IPS DF 4.7 (cell line): Measurements from ENCODE around the gene LARP1.

Experiments used
- DNase-seq: peaks from one replicate; pipeline ENCODE4 v3.0.0-alpha.2; 2013; ENCODE audit warnings: low spot score; ENCODE audit errors: extremely low read depth

LARP1 gene

GRCh38 chr5:154857530-154858296 is 102.5 kb downstream of the LARP1 start:
- no peak for DNase-seq

GRCh38 chr5:154858297-154858971 is 103.3 kb downstream of the LARP1 start, which contains the start of gene CNOT8:
Gene CNOT8 (plus strand): TSS chr5:154858627. CDS start chr5:154863279, 4,652 bp downstream.
- DNase-seq: no peak

DNA sequence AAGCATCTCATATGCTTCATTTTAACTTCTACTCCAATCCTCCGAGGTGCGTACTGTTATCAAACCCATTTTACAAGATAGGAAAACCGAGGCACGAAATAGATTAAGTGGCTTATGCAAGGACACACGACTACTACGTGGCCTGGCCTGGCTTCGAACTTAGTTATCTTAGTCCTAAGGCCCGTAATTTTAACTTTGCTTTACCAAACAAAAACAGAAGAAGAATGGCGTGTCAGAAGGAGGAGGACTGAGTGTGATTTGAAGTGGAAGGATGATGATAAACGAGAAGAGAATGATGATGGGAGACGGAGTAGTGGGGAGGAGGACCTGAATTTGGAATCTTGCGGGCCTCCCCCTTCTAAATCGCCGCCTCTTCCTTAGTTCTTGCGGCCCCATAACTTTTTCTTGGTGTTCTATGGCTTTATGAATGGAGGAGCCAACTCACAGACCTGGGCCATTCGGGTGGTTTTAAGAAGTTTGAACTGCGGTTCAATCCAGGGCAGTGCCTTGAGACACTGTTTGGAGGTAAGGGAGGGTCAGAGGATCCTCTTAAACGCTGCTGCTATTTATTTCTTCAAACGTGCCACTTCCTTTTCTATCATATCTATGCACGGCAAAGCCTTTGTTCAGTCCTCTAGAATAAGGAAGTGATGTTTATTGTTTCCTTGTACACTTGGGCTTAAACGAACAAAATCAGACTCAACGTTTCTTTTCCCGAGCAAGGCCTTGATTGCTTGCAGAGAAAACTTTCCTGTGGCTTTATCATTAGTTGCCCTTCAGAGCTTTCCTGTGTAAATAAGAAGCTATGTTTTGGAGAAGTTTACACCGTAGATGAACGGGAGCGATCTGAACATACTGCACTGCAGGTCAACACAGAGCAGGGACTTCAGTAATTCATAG is 104.0 kb downstream of the LARP1 start:
- DNase-seq: no peak

DNA sequence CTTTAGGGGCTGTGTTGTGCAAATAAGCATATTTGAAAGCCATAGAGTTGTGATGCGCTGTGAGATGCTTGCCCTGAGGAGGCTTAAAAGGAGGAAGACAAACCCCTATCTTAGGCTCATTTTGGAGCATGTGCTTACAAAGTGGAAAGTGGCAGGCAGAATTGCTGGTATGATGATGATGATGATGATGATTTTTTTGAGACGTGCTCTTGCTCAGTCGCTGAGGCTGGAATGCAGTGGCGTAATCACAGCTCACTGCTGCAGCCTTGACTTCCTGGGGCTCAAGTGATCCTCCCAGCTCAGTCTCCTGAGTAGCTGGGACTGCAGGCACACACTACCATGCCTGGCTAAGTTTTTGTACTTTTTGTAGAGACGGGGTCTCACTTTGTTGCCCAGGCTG is 104.9 kb downstream of the LARP1 start:
- no peak for DNase-seq

GRCh38 chr5:154860765-154861164 is 105.6 kb downstream of the LARP1 start:
- no peak for DNase-seq

DNA sequence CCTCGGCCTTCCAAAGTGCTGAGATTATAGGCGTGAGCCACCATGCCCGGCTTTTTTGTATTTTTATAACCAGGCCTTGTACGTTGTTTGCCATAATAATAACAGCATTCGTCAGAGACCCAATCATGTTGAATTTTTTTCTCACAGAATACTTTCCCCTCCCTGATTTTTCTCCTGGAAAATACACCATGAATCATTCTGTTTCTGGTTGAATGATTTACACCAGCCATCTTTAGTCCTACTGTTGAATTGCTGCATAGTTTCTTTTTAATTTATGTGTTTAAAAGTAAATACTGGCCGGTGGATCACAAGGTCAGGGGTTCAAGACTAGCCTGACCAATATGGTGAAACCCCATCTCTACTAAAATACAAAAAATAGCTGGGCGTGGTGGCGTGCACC is 106.8 kb downstream of the LARP1 start:
- no peak for DNase-seq

GRCh38 chr5:154862766-154863165 is 107.6 kb downstream of the LARP1 start:
- no peak for DNase-seq

DNA sequence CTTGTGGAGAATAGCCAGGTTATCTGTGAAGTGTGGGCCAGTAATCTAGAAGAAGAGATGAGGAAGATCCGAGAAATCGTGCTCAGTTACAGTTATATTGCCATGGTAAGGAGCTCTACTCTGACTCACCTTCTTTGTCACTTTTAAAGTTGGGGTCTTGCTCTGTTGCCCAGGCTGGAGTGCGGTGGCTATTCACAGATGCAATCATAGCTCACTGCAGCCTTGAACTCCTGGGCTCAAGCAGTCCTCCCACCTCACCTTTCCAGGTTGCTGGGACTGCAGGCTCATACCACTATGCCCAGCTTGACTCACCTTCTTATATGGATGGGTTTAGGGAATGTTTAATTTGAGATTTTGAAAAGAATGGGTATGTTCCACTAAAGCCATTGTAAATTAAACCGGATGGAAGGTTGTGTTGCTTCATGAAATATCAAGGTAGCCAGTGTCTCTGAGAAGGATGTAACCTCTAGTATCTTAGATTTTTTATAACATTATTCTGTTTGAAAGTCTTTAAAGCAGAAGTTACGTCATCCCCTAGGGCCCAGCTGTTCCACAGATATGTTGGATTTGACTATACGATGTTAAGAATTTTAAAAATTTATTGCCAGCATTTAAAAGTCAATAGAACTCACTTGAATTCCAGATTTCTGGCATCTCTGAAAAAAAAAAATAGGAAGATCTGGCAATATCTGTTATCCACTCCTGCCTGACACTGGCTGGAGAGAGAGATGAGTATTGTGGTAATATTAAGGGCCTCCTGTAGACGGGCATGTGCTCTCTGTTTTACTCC is 108.3 kb downstream of the LARP1 start:
- DNase-seq: no peak

GRCh38 chr5:154865466-154866184 is 110.4 kb downstream of the LARP1 start:
- no peak for DNase-seq

- no peak for DNase-seq
Observed at GRCh38 chr5:154866841-154867240, 111.7 kb downstream of the LARP1 start.
